HEK293 (cell line): ENCODE results near the gene MAEA.

Source experiments
- CTCF ChIP-seq: fragments of 450-650 bp; formaldehyde crosslinking; IDR thresholded peaks from 2 replicates; pipeline ENCODE4 v1.5.1; 2016; ENCODE audit warnings: missing biosample characterization, missing genetic modification characterization
- PBX3 ChIP-seq: sonication (generic); formaldehyde crosslinking; IDR thresholded peaks from 2 replicates; pipeline ENCODE4 v1.8.1; 2022; ENCODE audit warnings: mild to moderate bottlenecking, moderate library complexity, missing genetic modification reagents
- YY1 ChIP-seq: fragments of 450-650 bp; formaldehyde crosslinking; IDR thresholded peaks from 2 replicates; pipeline ENCODE4 v1.5.1; 2018; ENCODE audit warnings: missing biosample characterization, missing genetic modification characterization
- ZNF138 ChIP-seq: fragments of 450-650 bp; formaldehyde crosslinking; IDR thresholded peaks from 2 replicates; pipeline ENCODE4 v1.5.1; 2016; ENCODE audit warnings: missing biosample characterization, missing genetic modification characterization, borderline replicate concordance
- ZNF174 ChIP-seq: fragments of 450-650 bp; formaldehyde crosslinking; IDR thresholded peaks from 2 replicates; pipeline ENCODE4 v1.5.0; 2017; ENCODE audit warnings: missing biosample characterization, mild to moderate bottlenecking, missing genetic modification characterization
- ZNF362 ChIP-seq: fragments of 450-650 bp; formaldehyde crosslinking; IDR thresholded peaks from 2 replicates; pipeline ENCODE4 v1.5.1; 2016; ENCODE audit warnings: missing biosample characterization, missing genetic modification characterization
- ZNF501 ChIP-seq: fragments of 450-650 bp; formaldehyde crosslinking; IDR thresholded peaks from 2 replicates; pipeline ENCODE4 v1.5.1; 2016; ENCODE audit warnings: missing biosample characterization, missing genetic modification characterization
- ZNF561 ChIP-seq: fragments of 450-650 bp; IDR thresholded peaks from 2 replicates; pipeline ENCODE4 v1.5.1; 2018; ENCODE audit warnings: missing biosample characterization, missing genetic modification characterization, borderline replicate concordance
- ZNF626 ChIP-seq: fragments of 450-650 bp; sonication (Bioruptor Pico); formaldehyde crosslinking; IDR thresholded peaks from 2 replicates; pipeline ENCODE4 v1.5.1; 2018; ENCODE audit warnings: missing biosample characterization, missing genetic modification characterization, inconsistent platforms
- ZNF777 ChIP-seq: fragments of 450-650 bp; formaldehyde crosslinking; IDR thresholded peaks from 2 replicates; pipeline ENCODE4 v1.5.1; 2017; ENCODE audit warnings: missing biosample characterization, missing genetic modification characterization, borderline replicate concordance
- ZSCAN23 ChIP-seq: fragments of 450-650 bp; formaldehyde crosslinking; IDR thresholded peaks from 2 replicates; pipeline ENCODE4 v1.5.1; 2016; ENCODE audit warnings: missing biosample characterization, missing genetic modification characterization
- TF ChIP-seq, protein P1 (sequence below): fragments of 450-650 bp; formaldehyde crosslinking; IDR thresholded peaks from 2 replicates; pipeline ENCODE4 v1.5.1; 2017; ENCODE audit warnings: missing biosample characterization, missing genetic modification characterization
- TF ChIP-seq, protein P2 (sequence below): fragments of 450-650 bp; formaldehyde crosslinking; IDR thresholded peaks from 2 replicates; pipeline ENCODE4 v1.5.1; 2016; ENCODE audit warnings: missing biosample characterization, missing genetic modification characterization

GRCh38 chr4:1296324-1297022 lies 6.8 kb downstream of the MAEA start:
- TF ChIP-seq YY1, result no peak
- no peak for TF ChIP-seq CTCF (tag by site-specific recombination)
- no peak for TF ChIP-seq ZNF561 (tag by site-specific recombination)
- TF ChIP-seq, protein P1, sequence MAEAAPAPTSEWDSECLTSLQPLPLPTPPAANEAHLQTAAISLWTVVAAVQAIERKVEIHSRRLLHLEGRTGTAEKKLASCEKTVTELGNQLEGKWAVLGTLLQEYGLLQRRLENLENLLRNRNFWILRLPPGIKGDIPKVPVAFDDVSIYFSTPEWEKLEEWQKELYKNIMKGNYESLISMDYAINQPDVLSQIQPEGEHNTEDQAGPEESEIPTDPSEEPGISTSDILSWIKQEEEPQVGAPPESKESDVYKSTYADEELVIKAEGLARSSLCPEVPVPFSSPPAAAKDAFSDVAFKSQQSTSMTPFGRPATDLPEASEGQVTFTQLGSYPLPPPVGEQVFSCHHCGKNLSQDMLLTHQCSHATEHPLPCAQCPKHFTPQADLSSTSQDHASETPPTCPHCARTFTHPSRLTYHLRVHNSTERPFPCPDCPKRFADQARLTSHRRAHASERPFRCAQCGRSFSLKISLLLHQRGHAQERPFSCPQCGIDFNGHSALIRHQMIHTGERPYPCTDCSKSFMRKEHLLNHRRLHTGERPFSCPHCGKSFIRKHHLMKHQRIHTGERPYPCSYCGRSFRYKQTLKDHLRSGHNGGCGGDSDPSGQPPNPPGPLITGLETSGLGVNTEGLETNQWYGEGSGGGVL (tag by site-specific recombination), result no peak
- no peak for TF ChIP-seq ZNF626 (tag by site-specific recombination)
- TF ChIP-seq ZNF501, result no peak
- no peak for TF ChIP-seq ZNF777 (tag by site-specific recombination)
- TF ChIP-seq PBX3 (CRISPR knock-in tag), result no peak
- TF ChIP-seq ZNF174 (tag by site-specific recombination), result no peak
- no peak for TF ChIP-seq ZNF138 (tag by site-specific recombination)
- TF ChIP-seq ZSCAN23 (tag by site-specific recombination), result no peak
- TF ChIP-seq, protein P2, sequence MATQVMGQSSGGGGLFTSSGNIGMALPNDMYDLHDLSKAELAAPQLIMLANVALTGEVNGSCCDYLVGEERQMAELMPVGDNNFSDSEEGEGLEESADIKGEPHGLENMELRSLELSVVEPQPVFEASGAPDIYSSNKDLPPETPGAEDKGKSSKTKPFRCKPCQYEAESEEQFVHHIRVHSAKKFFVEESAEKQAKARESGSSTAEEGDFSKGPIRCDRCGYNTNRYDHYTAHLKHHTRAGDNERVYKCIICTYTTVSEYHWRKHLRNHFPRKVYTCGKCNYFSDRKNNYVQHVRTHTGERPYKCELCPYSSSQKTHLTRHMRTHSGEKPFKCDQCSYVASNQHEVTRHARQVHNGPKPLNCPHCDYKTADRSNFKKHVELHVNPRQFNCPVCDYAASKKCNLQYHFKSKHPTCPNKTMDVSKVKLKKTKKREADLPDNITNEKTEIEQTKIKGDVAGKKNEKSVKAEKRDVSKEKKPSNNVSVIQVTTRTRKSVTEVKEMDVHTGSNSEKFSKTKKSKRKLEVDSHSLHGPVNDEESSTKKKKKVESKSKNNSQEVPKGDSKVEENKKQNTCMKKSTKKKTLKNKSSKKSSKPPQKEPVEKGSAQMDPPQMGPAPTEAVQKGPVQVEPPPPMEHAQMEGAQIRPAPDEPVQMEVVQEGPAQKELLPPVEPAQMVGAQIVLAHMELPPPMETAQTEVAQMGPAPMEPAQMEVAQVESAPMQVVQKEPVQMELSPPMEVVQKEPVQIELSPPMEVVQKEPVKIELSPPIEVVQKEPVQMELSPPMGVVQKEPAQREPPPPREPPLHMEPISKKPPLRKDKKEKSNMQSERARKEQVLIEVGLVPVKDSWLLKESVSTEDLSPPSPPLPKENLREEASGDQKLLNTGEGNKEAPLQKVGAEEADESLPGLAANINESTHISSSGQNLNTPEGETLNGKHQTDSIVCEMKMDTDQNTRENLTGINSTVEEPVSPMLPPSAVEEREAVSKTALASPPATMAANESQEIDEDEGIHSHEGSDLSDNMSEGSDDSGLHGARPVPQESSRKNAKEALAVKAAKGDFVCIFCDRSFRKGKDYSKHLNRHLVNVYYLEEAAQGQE (tag by site-specific recombination), result no peak
- no peak for TF ChIP-seq ZNF362
